ENCODE measurements around the gene CFC1B. TPM values are rescaled to one million over a fixed set of nuclear protein-coding genes. Genes with fewer than 3 reads are reported as not detected.
"Not testable (repeated sequence)": the region's sequence is repeated elsewhere in the genome, so short reads cannot be mapped to it uniquely, and the experiment has no call there.

Gene CFC1B
- not detected for total RNA-seq

DNA sequence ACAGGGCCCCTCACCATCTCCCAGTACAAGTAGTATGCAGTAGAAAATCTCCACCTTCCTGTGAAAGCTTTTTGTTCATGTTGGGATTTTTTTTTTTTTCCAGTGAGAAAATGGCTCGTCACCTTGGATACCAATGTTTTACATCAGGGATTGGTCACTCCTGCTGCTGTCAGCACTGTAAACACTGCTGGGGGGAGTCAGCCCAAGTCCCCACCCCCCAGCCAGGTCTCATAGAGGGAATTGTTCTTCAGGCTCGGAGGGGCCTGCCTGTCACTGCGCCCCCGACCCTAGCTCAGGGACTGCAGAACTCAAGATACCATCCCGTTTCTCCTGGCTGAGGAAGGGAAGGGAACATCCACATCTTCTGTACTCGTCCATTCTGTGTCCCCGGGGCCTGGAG lies at the start of gene CFC1B:
TSS of gene CFC1B (plus strand) at position 231 of the 400 bp plus-strand sequence. CDS start 263 bp downstream, outside the sequence.
- DNase-seq, result not testable (repeated sequence)

DNA sequence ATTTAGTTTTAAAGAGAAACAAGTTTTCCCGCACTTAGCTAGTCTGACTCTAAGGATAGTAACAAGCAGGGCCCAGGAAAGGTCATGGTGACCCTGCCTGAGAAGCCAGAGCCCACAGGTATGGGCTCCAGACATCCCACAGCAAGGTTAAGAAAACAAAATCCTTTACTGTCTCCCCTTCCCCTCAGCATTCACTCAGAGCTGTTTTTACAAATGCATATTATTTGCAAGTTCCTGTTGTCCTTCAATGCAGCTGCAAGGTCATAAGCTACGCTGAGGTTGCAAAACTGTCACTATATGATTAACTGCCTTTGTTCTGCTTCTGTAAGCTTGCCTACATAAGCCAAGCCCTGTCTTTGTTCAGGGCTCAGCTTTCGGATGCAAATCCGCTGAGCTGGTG lies 29.9 kb upstream of the CFC1B start:
- not testable (repeated sequence) for DNase-seq

DNA sequence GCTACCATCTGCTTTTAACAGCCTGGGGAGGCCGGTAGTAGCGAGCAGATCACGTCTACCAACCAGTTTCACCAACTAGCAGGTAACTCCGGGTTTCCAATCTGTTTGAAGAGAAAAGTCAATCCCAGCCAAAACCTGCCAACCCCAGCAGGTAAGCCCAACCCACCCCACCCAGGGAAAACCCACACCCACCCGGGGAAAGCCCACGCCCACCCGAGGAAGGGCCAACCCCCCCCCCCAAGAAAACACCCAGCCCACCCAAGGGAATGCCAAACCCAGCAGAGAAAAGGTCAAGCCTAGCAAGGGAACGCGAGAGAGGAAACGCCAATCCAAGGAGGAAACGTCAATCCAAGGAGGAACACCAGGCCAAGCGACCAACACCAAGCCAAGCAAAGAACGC lies 11.8 kb upstream of the CFC1B start, which contains the start of gene POTEI:
TSS of gene POTEI (minus strand) at position 101 of the 400 bp plus-strand sequence. CDS start at position 8, 93 bp downstream.
- DNase-seq, result not testable (repeated sequence)

DNA sequence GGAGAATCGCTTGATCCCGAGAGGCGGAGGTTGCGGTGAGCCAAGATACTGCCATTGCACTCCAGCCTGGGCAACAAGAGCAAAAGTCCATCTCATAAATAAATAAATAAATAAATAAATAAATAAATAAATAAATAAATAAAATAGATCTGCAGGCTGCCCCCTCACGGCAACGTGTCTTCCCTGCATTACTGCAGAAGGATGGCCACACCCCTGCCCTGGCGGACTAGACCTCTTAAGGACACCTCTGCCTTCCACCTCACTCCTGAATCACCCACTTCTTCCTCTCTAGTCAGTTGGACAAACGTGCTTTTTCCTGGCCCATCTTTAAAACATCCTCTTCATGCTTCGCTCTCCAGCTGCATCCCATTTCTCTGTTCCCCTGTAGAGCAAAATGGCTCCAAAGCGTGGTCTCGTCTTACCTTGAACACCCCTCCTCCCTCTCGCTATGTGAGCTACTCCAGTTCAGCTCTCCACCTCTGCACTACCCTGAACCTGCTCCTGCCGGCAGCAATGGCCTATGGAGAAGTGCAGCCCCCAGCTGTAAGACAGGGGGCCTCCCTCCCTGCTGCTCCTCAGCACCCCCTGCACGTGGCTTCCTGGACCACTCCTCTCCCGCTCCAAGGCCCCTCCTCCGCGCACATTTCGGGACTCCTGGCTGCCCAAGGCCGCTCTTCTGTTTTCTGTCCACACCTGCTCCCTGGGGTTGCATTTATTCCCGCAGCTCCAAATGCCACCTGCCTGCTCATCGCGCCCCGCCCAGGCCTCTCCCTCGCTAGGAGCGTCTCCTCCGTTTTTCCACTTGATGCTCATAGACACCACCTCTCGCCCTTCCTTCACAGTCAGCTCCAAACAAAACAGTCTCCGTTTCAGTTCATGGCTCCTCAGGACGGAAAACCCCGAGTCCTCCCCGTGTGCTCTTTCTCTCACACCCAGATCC lies 9.9 kb upstream of the CFC1B start:
- DNase-seq, result not testable (repeated sequence)

DNA sequence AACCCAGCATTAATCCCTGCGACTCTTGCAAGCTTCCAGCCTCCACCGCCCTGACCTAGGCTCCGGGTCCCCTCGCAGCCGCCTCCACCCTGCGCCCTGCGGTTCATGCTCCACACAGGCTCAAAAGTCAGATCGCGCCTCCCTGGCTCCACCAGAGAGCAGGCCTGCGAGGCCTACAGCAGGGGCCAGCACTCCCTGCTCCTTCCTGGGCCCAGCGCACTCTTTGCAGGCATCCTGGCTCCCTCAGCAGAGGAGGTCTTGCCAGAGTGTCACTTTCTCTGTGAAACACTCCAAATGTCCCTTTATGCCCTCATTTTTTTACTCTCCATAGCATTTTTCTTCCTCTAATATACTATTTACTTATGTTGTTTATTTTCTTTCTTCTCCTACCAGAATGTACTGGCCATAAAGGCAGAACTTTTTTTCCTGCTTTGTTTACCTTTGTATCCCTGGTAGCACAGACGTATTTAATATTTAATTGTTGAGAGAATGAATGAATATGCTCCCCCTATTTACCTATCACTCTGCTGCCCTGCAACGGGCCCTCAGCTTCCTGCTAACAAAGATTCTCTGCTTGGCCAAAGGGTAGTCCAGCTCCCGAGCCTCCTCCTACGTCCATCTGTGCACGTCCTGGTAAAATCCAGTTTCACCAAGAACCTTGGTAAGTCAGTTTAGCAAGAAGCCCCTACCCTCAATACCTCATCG lies 9.1 kb upstream of the CFC1B start:
- DNase-seq, result not testable (repeated sequence)

DNA sequence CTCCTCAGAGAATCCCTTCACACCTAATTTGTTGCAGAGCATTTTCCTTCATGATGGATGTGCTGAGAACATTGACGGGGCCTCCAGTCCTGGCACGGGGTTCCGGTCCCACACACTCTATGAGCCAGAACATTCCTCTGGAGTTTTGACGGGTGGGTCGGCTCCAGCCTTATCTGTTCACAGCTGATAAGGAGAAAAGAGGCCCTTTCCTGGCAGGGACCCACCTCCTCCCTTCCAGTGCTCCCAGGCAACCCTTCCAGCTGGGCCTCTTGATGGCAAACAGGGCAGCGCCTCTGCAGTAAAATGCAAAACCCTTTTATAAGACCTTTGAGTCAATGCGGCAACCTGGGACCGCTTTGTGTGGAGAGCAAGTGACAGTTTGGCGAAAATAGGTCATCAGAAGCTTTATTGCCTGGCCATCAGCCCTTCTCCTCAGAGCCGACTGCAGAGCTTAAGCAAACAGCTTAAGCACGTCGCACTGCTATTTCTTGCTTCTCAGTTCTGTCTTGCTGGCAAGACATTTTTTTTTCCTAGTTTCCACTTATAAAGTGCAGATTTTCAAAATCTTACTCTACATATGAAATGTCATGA lies 2.4 kb upstream of the CFC1B start:
- not testable (repeated sequence) for DNase-seq

DNA sequence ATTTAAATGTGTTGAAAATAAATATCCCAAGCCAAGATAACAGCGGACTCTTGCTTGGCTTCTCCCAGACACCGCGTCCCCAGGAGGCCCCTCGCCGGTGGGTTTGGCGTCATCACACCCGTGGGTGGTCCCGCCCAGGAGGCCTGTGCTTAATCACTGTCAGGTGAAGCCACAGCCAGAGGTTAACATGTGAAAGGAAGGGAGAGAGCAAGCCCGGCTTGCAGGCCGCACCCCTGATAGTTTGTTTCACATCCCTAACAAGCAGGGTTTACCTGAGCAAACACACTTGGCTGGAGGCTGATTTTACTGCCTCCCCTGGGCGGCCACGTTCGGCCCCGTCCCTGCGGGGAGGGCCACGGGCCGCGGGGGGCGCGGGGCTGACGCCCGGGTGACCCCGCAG lies 1.4 kb downstream of the CFC1B start:
- DNase-seq, result not testable (repeated sequence)

DNA sequence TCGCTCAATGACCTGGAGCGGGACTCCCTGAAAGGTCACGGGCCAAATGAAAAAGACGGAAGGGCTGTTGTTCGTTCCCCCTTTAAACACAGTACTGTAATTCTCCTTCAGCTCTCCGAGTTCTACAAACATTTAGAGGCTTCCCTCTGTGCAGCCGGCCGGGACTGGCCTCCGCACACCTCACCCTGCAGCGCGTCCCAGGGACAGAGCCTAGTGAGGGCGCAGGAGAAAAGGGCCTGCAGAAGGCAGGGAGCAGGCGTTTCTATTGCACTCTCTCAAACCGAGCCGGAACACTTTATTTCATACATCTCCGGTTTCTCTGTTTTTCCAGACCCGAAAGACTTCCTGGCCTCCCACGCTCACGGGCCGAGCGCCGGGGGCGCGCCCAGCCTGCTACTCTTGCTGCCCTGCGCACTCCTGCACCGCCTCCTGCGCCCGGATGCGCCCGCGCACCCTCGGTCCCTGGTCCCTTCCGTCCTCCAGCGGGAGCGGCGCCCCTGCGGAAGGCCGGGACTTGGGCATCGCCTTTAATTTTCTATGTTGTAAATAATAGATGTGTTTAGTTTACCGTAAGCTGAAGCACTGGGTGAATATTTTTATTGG lies 6.4 kb downstream of the CFC1B start:
- DNase-seq, result not testable (repeated sequence)

DNA sequence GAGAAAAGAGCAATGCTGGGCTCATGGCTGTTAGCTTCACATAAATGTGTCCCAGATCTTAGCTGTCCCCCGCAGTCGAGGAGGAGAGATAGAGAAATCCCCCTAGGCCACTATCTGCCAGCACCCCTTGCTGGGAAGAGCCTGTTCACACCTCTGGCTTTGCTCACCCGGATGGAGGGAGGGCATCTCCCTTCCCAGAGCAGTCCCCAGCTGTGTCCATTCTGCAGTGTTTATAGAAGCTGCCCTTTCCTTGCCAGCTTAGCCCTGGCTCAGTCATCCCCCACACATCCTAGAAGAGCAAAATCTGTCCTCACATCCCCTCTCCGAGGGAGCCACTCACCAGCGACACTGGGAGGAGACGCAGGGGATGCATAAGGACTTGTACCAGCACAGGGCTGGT lies 8.5 kb downstream of the CFC1B start:
- DNase-seq, result not testable (repeated sequence)

DNA sequence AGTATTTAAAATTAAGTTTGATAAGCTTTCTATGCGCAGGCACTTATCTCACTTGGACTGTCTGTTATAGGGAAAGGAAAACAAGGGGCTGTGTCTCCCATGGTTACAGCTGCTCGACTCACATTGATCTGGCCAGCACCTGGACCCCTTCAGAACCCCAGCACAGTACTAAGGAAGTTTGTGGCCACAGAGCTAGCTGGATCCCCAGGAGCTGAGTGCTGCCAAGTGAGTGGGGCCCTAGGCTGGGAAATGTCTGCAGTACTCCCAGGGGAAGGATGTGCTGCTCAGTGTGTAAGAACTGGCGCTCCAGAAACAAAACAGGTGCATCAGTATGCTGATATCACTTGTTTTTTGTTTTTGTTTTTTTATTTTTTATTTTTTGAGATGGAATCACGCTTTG lies 9.2 kb downstream of the CFC1B start:
- DNase-seq, result not testable (repeated sequence)

DNA sequence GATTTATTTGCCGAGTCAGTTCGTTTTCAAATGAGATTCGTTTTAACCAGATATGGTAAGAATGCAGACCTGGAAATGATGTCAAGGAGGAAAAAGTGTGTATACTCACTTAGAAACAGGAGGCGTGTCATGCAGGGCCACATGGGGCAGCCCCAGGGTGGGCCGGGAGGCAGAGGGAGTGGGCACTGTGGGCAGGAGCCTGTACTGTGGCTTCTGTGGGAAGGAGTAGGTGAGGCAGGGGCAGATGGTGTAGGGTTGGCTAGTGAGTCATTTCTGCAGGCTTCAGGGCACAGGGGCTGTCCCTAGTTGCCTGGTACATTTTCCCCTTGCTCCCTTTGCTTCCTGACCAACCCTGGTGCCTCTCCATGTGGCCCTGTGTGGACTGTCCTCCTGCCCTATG lies 10.2 kb downstream of the CFC1B start:
- DNase-seq, result not testable (repeated sequence)

DNA sequence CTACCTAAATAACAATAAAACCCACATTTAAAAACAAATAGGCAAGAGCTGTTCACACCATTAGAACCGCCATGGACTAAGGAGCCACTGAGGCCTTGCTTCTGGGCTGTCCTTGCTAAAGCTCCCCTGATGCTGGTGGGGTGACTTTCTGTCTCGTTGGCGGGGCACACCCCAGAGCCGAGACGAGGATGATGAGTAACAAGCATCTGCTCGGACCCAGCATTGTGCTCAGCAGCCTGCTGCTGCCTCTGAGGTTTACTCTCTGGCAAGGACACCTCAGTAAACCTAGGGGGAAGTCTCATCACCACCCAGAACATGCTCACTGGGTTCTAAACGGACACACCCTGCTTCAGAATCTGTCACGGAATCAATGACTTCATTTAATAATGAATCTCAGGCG lies 10.7 kb downstream of the CFC1B start:
- not testable (repeated sequence) for DNase-seq

DNA sequence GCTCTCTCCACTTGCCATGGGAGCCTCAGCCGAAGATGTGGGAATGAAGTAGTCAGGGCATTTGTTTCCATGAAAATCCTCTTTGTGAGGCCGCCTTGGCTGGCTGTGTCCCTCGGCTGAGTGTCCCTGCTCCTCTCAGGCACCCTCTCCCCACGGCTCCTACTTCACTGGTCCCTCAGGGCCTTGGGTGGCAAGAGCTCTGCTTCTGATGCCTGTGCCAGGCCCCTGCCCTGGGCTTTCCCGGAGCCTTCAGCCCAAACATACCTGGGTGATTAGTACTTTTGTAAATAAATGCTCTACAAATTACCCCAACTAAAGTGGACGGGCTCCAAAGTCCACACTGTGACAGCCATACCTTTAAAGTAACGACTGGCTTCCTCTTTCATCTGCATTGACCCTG lies 15.6 kb downstream of the CFC1B start:
- not testable (repeated sequence) for DNase-seq

DNA sequence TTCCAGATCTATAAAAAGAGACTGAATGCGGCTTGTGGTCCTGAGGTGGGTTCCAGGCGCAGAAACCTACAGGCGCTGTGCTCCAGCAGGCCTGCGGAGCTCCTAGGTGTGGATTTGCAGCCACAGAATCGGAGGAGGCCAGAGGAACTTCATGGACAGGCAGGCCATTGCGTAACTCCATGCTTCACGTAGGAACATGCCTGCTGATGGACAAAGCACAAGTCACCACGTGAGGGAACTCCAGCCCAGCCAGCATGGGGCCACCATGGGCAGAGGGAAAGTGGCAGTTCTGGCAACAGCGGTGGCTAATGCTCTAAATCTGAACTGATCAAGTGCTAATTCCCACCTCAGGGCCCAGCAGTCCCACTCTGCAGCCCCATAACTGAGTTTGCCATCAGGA lies 17.2 kb downstream of the CFC1B start:
- not testable (repeated sequence) for DNase-seq

DNA sequence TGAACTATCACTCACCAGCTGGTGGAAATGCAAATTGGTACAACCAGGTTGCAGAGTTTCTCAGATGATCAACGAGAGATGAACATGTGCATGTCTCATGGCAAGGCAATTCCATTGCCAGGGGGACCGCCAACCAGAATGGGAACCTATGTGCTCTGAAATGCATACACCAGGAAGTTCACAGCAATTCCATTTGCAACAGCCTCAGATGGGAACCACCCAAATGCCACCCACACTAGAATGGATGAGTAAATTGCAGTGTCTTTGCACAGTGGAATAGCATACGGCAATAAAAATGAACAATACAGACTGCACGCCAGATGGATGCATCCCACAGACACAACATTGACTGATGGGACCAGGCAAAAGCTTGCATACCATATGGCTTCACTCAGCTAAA lies 21.8 kb downstream of the CFC1B start:
- DNase-seq, result not testable (repeated sequence)

DNA sequence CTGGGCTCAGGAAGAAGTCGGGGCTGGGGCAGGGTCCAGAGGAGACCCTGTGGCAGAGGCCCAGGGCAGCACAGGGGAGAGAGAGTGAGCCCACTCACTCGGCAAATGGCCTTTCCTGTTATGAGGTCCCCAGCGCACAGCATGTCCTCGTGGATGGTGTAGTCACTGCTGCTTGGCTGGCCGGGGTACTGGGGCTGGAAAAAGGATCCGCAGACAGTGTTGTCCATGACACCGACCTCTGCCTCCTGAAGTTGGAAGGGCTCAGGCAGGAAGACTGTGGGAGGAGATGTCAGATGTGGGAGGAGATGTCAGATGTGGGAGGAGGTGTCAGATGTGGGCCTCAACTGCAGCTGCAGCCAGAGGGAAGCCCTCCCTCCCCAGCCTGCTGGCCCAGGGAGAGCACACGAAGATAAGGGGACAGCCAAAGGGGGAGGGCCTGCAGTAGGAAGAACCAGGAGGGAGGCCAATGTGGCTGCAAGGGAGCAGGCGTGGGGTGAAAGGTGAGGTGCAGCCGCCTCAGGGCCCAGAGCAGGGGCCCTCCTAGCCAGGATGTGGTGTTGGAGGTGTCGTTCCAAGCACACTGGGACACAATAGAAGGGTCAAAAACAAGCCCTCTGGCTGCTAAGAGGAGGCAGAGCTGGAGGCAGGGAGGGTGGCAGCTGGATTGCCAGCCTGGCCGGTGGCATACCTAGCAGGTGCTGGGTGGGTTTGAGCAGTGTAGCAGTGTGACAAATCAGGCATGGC lies 22.9 kb downstream of the CFC1B start:
- not testable (repeated sequence) for DNase-seq

DNA sequence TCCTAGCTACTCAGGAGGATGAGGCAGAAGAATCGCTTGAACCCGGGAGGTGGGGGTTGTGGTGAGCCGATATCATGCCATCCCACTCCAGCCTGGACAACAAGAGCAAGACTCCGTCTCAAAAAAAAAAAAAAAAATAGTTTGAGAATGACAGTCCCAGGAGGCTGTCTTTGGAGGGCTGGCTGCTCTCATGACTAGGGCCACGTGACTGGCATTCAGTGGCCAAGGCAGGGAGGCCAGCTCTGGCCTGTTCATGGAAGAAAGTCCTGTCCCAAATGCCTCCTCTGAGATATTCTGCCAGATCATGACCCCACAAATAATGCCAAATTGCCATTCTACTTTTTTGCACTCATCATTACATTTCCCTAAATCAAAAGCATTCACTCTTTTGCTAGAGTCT lies 24.0 kb downstream of the CFC1B start:
- not testable (repeated sequence) for DNase-seq

DNA sequence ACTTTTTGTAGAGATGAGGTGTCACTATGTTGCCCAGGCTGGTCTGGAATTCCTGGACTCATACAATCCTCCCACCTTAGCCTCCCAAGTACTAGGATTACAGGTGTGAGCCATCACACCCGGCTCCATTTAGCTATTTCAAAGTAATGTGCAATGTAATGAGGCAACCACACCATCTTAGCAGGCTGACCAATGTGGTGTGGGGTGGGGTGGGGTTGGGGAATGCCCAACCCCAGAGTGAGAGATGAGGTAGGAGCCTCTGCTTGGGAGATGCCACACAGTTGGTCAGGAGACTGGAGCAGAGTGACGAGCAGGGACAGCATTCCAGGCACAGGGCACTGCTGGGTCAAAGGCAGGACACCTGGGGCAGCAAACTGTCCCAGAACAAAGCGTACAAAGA lies 27.4 kb downstream of the CFC1B start:
- not testable (repeated sequence) for DNase-seq

DNA sequence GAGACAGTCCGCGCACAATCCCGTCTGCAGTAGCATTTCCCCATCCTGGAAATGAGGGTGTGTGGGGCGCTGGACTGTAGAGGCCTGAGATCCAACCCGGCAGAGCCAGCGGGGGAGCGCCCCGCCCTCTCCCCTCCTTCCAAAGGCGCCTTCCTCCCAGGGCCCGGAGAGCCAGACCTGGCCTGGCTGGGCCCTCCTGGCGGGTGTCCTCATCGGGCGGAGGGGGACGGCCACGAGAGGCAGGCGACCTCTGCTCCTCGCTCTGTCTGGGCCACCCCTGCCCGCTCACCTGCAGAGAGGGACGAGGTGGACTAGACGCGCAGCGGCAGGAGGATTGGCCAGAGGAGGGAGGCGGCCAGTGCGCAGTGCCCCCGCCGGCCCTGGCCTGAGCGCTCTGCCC lies 28.5 kb downstream of the CFC1B start:
- not testable (repeated sequence) for DNase-seq

DNA sequence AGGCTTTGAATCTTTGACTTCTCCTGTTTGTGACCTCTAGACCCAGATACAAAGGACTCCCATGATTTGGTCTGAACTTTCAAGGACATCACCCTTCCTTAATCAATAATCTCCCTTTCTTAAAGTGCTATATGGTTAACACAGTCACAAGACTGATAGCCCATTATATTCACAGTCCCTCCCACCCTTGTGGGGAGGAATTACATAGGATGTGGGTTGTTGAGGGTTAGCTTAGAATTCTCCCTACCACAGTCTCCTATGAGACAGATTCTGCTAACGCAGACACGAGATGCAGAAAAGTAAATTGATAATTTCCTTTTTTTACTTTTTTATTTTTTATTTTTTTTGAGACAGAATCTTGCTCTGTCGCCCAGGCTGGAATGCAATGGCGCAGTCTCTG lies 33.2 kb downstream of the CFC1B start:
- DNase-seq, result not testable (repeated sequence)

DNA sequence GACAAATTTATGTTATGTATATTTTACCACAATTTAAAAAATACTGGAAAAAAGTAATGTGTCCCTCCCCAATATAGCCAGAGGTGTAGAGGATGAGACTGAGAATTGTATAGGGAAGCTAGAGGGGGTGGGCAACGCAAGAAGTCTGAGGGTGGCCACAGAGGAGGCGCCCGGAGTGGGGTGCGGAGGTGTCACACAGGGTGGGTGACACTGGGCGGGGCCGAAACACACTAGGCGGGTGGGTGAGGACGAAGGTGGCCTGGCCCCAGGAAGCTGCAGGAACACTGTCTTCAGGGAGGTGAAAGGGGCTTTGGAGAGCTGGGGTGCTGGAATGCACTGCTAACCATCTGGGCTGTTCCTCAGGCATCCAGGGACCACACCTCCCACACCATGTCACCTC lies 35.4 kb downstream of the CFC1B start:
- not testable (repeated sequence) for DNase-seq

Data from occipital lobe (tissue), 2 donors.